ENCODE results near the gene ARHGAP11A. TPM values are rescaled to one million over a fixed set of nuclear protein-coding genes. Genes with fewer than 3 reads are reported as not detected.
"Not testable (repeated sequence)": the region's sequence is repeated elsewhere in the genome, so short reads cannot be mapped to it uniquely, and the experiment has no call there.

Gene ARHGAP11A
- total RNA-seq, 1 experiment from 2014 or later: 102 TPM

GRCh38 chr15:32593151-32593550 is 22.2 kb upstream of the ARHGAP11A start, which contains the start of gene GOLGA8N:
GOLGA8N (plus strand) TSS chr15:32593456.
- ATAC-seq; CTCF ChIA-PET; RAD21 ChIA-PET (ENCODE audit: low non-redundant PET in 1 of 2, low total read pairs in 2 of 2, uncharacterized antibody in 2 of 2, unreplicated experiment in 2 of 2); H3K4me2 ChIP-seq (ENCODE audit: low read length); H3K9me3 ChIP-seq (ENCODE audit: control insufficient read depth in 1 of 2, insufficient read depth in 1 of 2, low read depth in 1 of 2, low read length in 2 of 2); BruUV-seq (replicated peaks); H3K27me3 ChIP-seq (ENCODE audit: insufficient read depth, low read length); POLR2A ChIA-PET; intact Hi-C loops (cut with micrococcal nuclease); H3K9ac ChIP-seq (ENCODE audit: low read length); H3K9me2 ChIP-seq (ENCODE audit: insufficient read depth); H2AFZ ChIP-seq (ENCODE audit: low read depth, low read length, poor library complexity, severe bottlenecking); H3K27ac ChIP-seq (ENCODE audit: low read depth, low read length); H3K79me2 ChIP-seq (ENCODE audit: insufficient read depth, low read length); H3K4me3 ChIP-seq (replicated peaks in 1 of 2; ENCODE audit: low read depth in 1 of 2, low read length in 2 of 2); H3K4me1 ChIP-seq (ENCODE audit: control insufficient read depth in 1 of 2, insufficient read depth in 2 of 2, low read length in 2 of 2); H3K36me3 ChIP-seq (ENCODE audit: control insufficient read depth in 1 of 2, insufficient read depth in 2 of 2, low read length in 2 of 2); DNase-seq (ENCODE audit: low read depth, low spot score); H4K20me1 ChIP-seq (ENCODE audit: insufficient read depth): not testable (repeated sequence)

- H3K27me3 ChIP-seq (ENCODE audit: insufficient read depth, low read length); H3K4me1 ChIP-seq (ENCODE audit: control insufficient read depth in 1 of 2, insufficient read depth in 2 of 2, low read length in 2 of 2); H3K36me3 ChIP-seq (ENCODE audit: control insufficient read depth in 1 of 2, insufficient read depth in 2 of 2, low read length in 2 of 2); H4K20me1 ChIP-seq (ENCODE audit: insufficient read depth); H3K9me3 ChIP-seq (ENCODE audit: control insufficient read depth in 1 of 2, insufficient read depth in 1 of 2, low read depth in 1 of 2, low read length in 2 of 2); intact Hi-C loops (cut with micrococcal nuclease); H3K9me2 ChIP-seq (ENCODE audit: insufficient read depth); H3K4me2 ChIP-seq (ENCODE audit: low read length); POLR2A ChIA-PET; BruUV-seq (replicated peaks); H3K27ac ChIP-seq (ENCODE audit: low read depth, low read length); RAD21 ChIA-PET (ENCODE audit: low non-redundant PET in 1 of 2, low total read pairs in 2 of 2, uncharacterized antibody in 2 of 2, unreplicated experiment in 2 of 2); H3K79me2 ChIP-seq (ENCODE audit: insufficient read depth, low read length); H2AFZ ChIP-seq (ENCODE audit: low read depth, low read length, poor library complexity, severe bottlenecking); ATAC-seq; H3K4me3 ChIP-seq (replicated peaks in 1 of 2; ENCODE audit: low read depth in 1 of 2, low read length in 2 of 2); H3K9ac ChIP-seq (ENCODE audit: low read length); DNase-seq (ENCODE audit: low read depth, low spot score): not testable (repeated sequence)
- CTCF ChIA-PET: interaction anchor here (0.7 kb wide), 1 partner anchor 174 kb away, joined by 3 read pairs; no protein-coding TSS in a partner anchor
Observed at GRCh38 chr15:32609518-32609917, 5.8 kb upstream of the ARHGAP11A start.

- H3K4me2 ChIP-seq (ENCODE audit: low read length); RAD21 ChIA-PET (ENCODE audit: low non-redundant PET in 1 of 2, low total read pairs in 2 of 2, uncharacterized antibody in 2 of 2, unreplicated experiment in 2 of 2); H3K36me3 ChIP-seq (ENCODE audit: control insufficient read depth in 1 of 2, insufficient read depth in 2 of 2, low read length in 2 of 2); BruUV-seq (replicated peaks); H3K27me3 ChIP-seq (ENCODE audit: insufficient read depth, low read length); H4K20me1 ChIP-seq (ENCODE audit: insufficient read depth); POLR2A ChIA-PET; H3K27ac ChIP-seq (ENCODE audit: low read depth, low read length); DNase-seq (ENCODE audit: low read depth, low spot score); H3K4me1 ChIP-seq (ENCODE audit: control insufficient read depth in 1 of 2, insufficient read depth in 2 of 2, low read length in 2 of 2); H3K4me3 ChIP-seq (replicated peaks in 1 of 2; ENCODE audit: low read depth in 1 of 2, low read length in 2 of 2); CTCF ChIA-PET; H3K9me2 ChIP-seq (ENCODE audit: insufficient read depth); H3K9ac ChIP-seq (ENCODE audit: low read length); intact Hi-C loops (cut with micrococcal nuclease); H3K9me3 ChIP-seq (ENCODE audit: control insufficient read depth in 1 of 2, insufficient read depth in 1 of 2, low read depth in 1 of 2, low read length in 2 of 2); H2AFZ ChIP-seq (ENCODE audit: low read depth, low read length, poor library complexity, severe bottlenecking); H3K79me2 ChIP-seq (ENCODE audit: insufficient read depth, low read length): not testable (repeated sequence)
- peak; percentile 46 for ATAC-seq
- TF ChIP-seq CTCF (IDR thresholded peaks at IDR 0.05 in 2 of 3, conservative IDR thresholded peaks at IDR 0.05 in 1 of 3; ENCODE audit: borderline replicate concordance in 1 of 3, insufficient read depth in 1 of 3, low read depth in 2 of 3, low read length in 2 of 3): peak in 2 of 3 experiments; percentile 6 to 12; a peak in 1 of 6 replicates
Observed at GRCh38 chr15:32610719-32611118, 4.6 kb upstream of the ARHGAP11A start.

- peak overlapping the region; percentile 86 for H3K9ac ChIP-seq (ENCODE audit: low read length)
- H3K9me3 ChIP-seq (ENCODE audit: control insufficient read depth in 1 of 2, insufficient read depth in 1 of 2, low read depth in 1 of 2, low read length in 2 of 2); CTCF ChIA-PET; H4K20me1 ChIP-seq (ENCODE audit: insufficient read depth); H3K36me3 ChIP-seq (ENCODE audit: control insufficient read depth in 1 of 2, insufficient read depth in 2 of 2, low read length in 2 of 2); DNase-seq (ENCODE audit: low read depth, low spot score); intact Hi-C loops (cut with micrococcal nuclease); H3K9me2 ChIP-seq (ENCODE audit: insufficient read depth); H2AFZ ChIP-seq (ENCODE audit: low read depth, low read length, poor library complexity, severe bottlenecking); H3K4me1 ChIP-seq (ENCODE audit: control insufficient read depth in 1 of 2, insufficient read depth in 2 of 2, low read length in 2 of 2); POLR2A ChIA-PET; H3K27me3 ChIP-seq (ENCODE audit: insufficient read depth, low read length); RAD21 ChIA-PET (ENCODE audit: low non-redundant PET in 1 of 2, low total read pairs in 2 of 2, uncharacterized antibody in 2 of 2, unreplicated experiment in 2 of 2); BruUV-seq (replicated peaks): not testable (repeated sequence)
- H3K4me3 ChIP-seq (replicated peaks in 1 of 2; ENCODE audit: low read depth in 1 of 2, low read length in 2 of 2): peak overlapping the region; percentile 76
- H3K27ac ChIP-seq (ENCODE audit: low read depth, low read length): peak overlapping the region; percentile 89
- peak; percentile 54 for ATAC-seq
- peaks cover 45% of the 10 kb centered on the region for H3K79me2 ChIP-seq (ENCODE audit: insufficient read depth, low read length)
- peak overlapping the region; percentile 52 for H3K4me2 ChIP-seq (ENCODE audit: low read length)
Observed at GRCh38 chr15:32614712-32615050, 623 bp upstream of the ARHGAP11A start.

All from HCT116 (cell line).